ENCODE measurements around the gene RRP1B. TPM values are rescaled to one million over a fixed set of nuclear protein-coding genes. Genes with fewer than 3 reads are reported as not detected.

RRP1B gene
- total and polyA plus RNA-seq, 9 of the 15 experiments (the other 6 are each of a cell fraction or from before 2014, with no cell fraction given): 6.8 to 66.6 (median 41.9) TPM

GRCh38 chr21:43686811-43687565 is 27.6 kb downstream of the RRP1B start:
- WGBS (ENCODE audit: insufficient coverage, low coverage, missing lambda C conversion rate): 95% methylated on average over 20 of the region's 21 CpGs
- intact Hi-C loops (cut with micrococcal nuclease) (no loop called here), in situ Hi-C loops (cut with MboI) (no loop called here)
- DNase-seq (ENCODE audit: extremely low read depth in 1 of 4, low spot score in 3 of 4): no peak
- Histone ChIP-seq H3K9me3 (replicated peaks; ENCODE audit: control insufficient read depth, insufficient read depth, low read depth, low read length) (no peaks in the 10 kb centered on the region), H3K9me1 (ENCODE audit: control insufficient read depth, insufficient read depth, low read length) (peaks cover 3% of the 10 kb centered on the region), H3K27ac (ENCODE audit: extremely low read depth, low read depth, low read length) (no peak overlapping the region), H3K4me3 (no peak overlapping the region), H3K27me3 (ENCODE audit: control insufficient read depth in 2 of 2, insufficient read depth in 2 of 2, low read length in 2 of 2) (no peaks in the 10 kb centered on the region), H4K20me1 (replicated peaks; ENCODE audit: control insufficient read depth, insufficient read depth, low read length) (no peaks in the 10 kb centered on the region), H3K79me2 (ENCODE audit: control insufficient read depth, insufficient read depth, low read length) (no peaks in the 10 kb centered on the region), H2AFZ (ENCODE audit: low read depth, low read length) (no peak overlapping the region), H3K36me3 (ENCODE audit: control insufficient read depth, insufficient read depth, low read length) (peaks cover 96% of the 10 kb centered on the region), H3K4me1 (replicated peaks in 1 of 2; ENCODE audit: control insufficient read depth in 2 of 2, insufficient read depth in 2 of 2, low read length in 2 of 2) (peaks cover 0 to 16% of the 10 kb centered on the region in 2 experiments; a peak in 1 of 5 replicates), H3K4me2 (ENCODE audit: insufficient read depth, low read length) (no peak overlapping the region), H3K9ac (ENCODE audit: insufficient read depth in 1 of 2, low read depth in 2 of 2, low read length in 2 of 2) (no peak overlapping the region)
- no peak for ATAC-seq
- ChIA-PET CTCF (ENCODE audit: low intra/inter-chr PET ratio) (no interaction called here), POLR2A (interaction anchor here (0.8 to 1.9 kb wide), 3 partner anchors 8 to 34 kb away, joined by 3 to 4 read pairs (median 4); no protein-coding TSS in a partner anchor)
- TSS peak; percentile 60 for BruUV-seq (replicated peaks)
- TF ChIP-seq KDM5B (IDR thresholded peaks at IDR 0.05; ENCODE audit: insufficient replicate concordance, low read depth, low read length): no peak
- no peak for TF ChIP-seq ZNF609 (CRISPR knock-in tag; IDR thresholded peaks at IDR 0.05; ENCODE audit: borderline replicate concordance)
- 0 out of 2 replicates have a peak, but pooled peaks have one; percentile 7 for TF ChIP-seq POLR2AphosphoS5 (IDR thresholded peaks at IDR 0.05; ENCODE audit: control insufficient read depth, insufficient read depth, low read depth, low read length)
- TF ChIP-seq FOXP1 (CRISPR knock-in tag; IDR thresholded peaks at IDR 0.05): no peak
- no peak for FAIRE-seq

All from K562 (cell line).